H1 (cell line): ENCODE measurements around the gene GPR135.

Source experiments
- CBX5 ChIP-seq: fragments of 300-800, 300-1000 bp; sonication (generic); IDR thresholded peaks from 2 replicates; pipeline ENCODE4 v1.7.1; 2016; ENCODE audit warnings: antibody characterized with exemption, low read length, low read depth
- CTCF ChIP-seq, 3 experiments: IDR thresholded peaks; 1 replicate in 2 of 3; 2 replicates in 1 of 3; pipeline versions ENCODE4 v1.5.1 to v1.6.1; 2011; ENCODE audit warnings: low read length in 3 of 3, mild to moderate bottlenecking in 3 of 3, inconsistent platforms in 2 of 3, low read depth in 1 of 3, moderate library complexity in 1 of 3; ENCODE audit not compliant: insufficient read depth in 1 of 3; ENCODE audit errors: control extremely low read depth in 1 of 3

- no peak for TF ChIP-seq CBX5
- no peak for TF ChIP-seq CTCF (IDR thresholded peaks at IDR 0.05; ENCODE audit: control extremely low read depth in 1 of 3, insufficient read depth in 1 of 3, low read depth in 1 of 3, low read length in 3 of 3)
Observed at GRCh38 chr14:59435101-59435500, 30.1 kb downstream of the GPR135 start.
